ENCODE results near the gene GRIP1.

The GRIP1 gene

GRCh38 chr12:66430106-66430505, 248.8 kb downstream of the GRIP1 start:
- TF ChIP-seq ZFX (IDR thresholded peaks at IDR 0.05; ENCODE audit: borderline replicate concordance) (no peak), CTCF (IDR thresholded peaks at IDR 0.05) (no peak)

GRCh38 chr12:66428870-66429269, 250.0 kb downstream of the GRIP1 start:
- H3K27ac ChIP-seq: no peak overlapping the region
- TF ChIP-seq CTCF (IDR thresholded peaks at IDR 0.05) (no peak), ZFX (IDR thresholded peaks at IDR 0.05; ENCODE audit: borderline replicate concordance) (no peak)

More at GRCh38 chr12:66430106-66430505, 248.8 kb downstream of the GRIP1 start:
- H3K27ac ChIP-seq: no peak overlapping the region

GRCh38 chr12:66428261-66428660, 250.6 kb downstream of the GRIP1 start:
- no peak for TF ChIP-seq CTCF (IDR thresholded peaks at IDR 0.05)
- no peak overlapping the region for H3K27ac ChIP-seq

GRCh38 chr12:66426696-66427095, 252.2 kb downstream of the GRIP1 start:
- no peak overlapping the region for H3K27ac ChIP-seq
- TF ChIP-seq ZFX (IDR thresholded peaks at IDR 0.05; ENCODE audit: borderline replicate concordance) (no peak), CTCF (IDR thresholded peaks at IDR 0.05) (no peak)

GRCh38 chr12:66423266-66423665, 255.6 kb downstream of the GRIP1 start:
- no peak for TF ChIP-seq ZFX (IDR thresholded peaks at IDR 0.05; ENCODE audit: borderline replicate concordance)
- TF ChIP-seq CTCF (IDR thresholded peaks at IDR 0.05): no peak
- no peak overlapping the region for H3K27ac ChIP-seq

GRCh38 chr12:66418908-66419307, 260.0 kb downstream of the GRIP1 start:
- no peak for TF ChIP-seq CTCF (IDR thresholded peaks at IDR 0.05)
- TF ChIP-seq ZFX (IDR thresholded peaks at IDR 0.05; ENCODE audit: borderline replicate concordance): no peak
- no peak overlapping the region for H3K27ac ChIP-seq

GRCh38 chr12:66417217-66417616, 261.7 kb downstream of the GRIP1 start:
- H3K27ac ChIP-seq: no peak overlapping the region
- TF ChIP-seq CTCF (IDR thresholded peaks at IDR 0.05): no peak
- TF ChIP-seq ZFX (IDR thresholded peaks at IDR 0.05; ENCODE audit: borderline replicate concordance): no peak

Measured in 22Rv1 (cell line).